ENCODE measurements around the gene DTNA. TPM values are rescaled to one million over a fixed set of nuclear protein-coding genes. Genes with fewer than 3 reads are reported as not detected.

The DTNA gene
- total and polyA plus RNA-seq, 8 donors = 11.1 to 113 (median 19.8) TPM

- WGBS, 5 donors = 83 to 92% (median 88%) methylated on average over 1 of the region's 1 CpG
- TF ChIP-seq POLR2A (IDR thresholded peaks at IDR 0.05) = no peak
- TF ChIP-seq EP300 (IDR thresholded peaks at IDR 0.05) = no peak
- TF ChIP-seq, protein P1, sequence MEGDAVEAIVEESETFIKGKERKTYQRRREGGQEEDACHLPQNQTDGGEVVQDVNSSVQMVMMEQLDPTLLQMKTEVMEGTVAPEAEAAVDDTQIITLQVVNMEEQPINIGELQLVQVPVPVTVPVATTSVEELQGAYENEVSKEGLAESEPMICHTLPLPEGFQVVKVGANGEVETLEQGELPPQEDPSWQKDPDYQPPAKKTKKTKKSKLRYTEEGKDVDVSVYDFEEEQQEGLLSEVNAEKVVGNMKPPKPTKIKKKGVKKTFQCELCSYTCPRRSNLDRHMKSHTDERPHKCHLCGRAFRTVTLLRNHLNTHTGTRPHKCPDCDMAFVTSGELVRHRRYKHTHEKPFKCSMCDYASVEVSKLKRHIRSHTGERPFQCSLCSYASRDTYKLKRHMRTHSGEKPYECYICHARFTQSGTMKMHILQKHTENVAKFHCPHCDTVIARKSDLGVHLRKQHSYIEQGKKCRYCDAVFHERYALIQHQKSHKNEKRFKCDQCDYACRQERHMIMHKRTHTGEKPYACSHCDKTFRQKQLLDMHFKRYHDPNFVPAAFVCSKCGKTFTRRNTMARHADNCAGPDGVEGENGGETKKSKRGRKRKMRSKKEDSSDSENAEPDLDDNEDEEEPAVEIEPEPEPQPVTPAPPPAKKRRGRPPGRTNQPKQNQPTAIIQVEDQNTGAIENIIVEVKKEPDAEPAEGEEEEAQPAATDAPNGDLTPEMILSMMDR (IDR thresholded peaks at IDR 0.05) = no peak
- no peak for TF ChIP-seq POLR2AphosphoS5 (IDR thresholded peaks at IDR 0.05)
- no peak overlapping the region for H3K4me3 ChIP-seq
- intact Hi-C loops (cut with DNase I; ENCODE audit: low total_unique reads) = no loop called here
- H3K36me3 ChIP-seq = no peaks in the 10 kb centered on the region
- no peaks in the 10 kb centered on the region for H3K27me3 ChIP-seq
- no peak for DNase-seq
- peaks cover 5 to 25% (median 12%) of the 10 kb centered on the region in 4 donors for H3K4me1 ChIP-seq
- H3K9me3 ChIP-seq = no peaks in the 10 kb centered on the region
- no peak overlapping the region for H3K27ac ChIP-seq
These were observed 61.9 kb downstream of the DTNA start for GRCh38 chr18:34771958-34772357.

GRCh38 chr18:34772887-34773286 lies 62.8 kb downstream of the DTNA start:
- no peaks in the 10 kb centered on the region for H3K36me3 ChIP-seq
- no peaks in the 10 kb centered on the region for H3K9me3 ChIP-seq
- intact Hi-C loops (cut with DNase I; ENCODE audit: low total_unique reads) = no loop called here
- H3K27me3 ChIP-seq = no peaks in the 10 kb centered on the region
- no peak for DNase-seq
- TF ChIP-seq, protein P1 (IDR thresholded peaks at IDR 0.05) = no peak
- peak in 1 of 3 donors; percentile 19 for TF ChIP-seq POLR2AphosphoS5 (IDR thresholded peaks at IDR 0.05)
- peaks cover 5 to 25% (median 12%) of the 10 kb centered on the region in 4 donors for H3K4me1 ChIP-seq
- no peak overlapping the region for H3K4me3 ChIP-seq
- peak overlapping the region in 1 of 5 donors; percentile 27 for H3K27ac ChIP-seq
- WGBS, 5 donors = 46 to 75% (median 69%) methylated on average over 2 of the region's 2 CpGs

GRCh38 chr18:34773378-34773777 lies 63.3 kb downstream of the DTNA start:
- no peak for DNase-seq
- Histone ChIP-seq H3K36me3 (no peaks in the 10 kb centered on the region), H3K9me3 (no peaks in the 10 kb centered on the region), H3K27me3 (no peaks in the 10 kb centered on the region), H3K4me3 (no peak overlapping the region), H3K4me1 (peaks cover 5 to 25% (median 12%) of the 10 kb centered on the region in 4 donors), H3K27ac (peak overlapping the region in 2 of 5 donors; percentile 12 to 27)
- no peak for TF ChIP-seq POLR2AphosphoS5 (IDR thresholded peaks at IDR 0.05)
- TF ChIP-seq, protein P1 (IDR thresholded peaks at IDR 0.05) = no peak
- TF ChIP-seq POLR2A (IDR thresholded peaks at IDR 0.05) = no peak
- TF ChIP-seq EP300 (IDR thresholded peaks at IDR 0.05) = no peak
- intact Hi-C loops (cut with DNase I; ENCODE audit: low total_unique reads) = no loop called here
- 24 to 40% (median 31%) methylated on average over 2 of the region's 2 CpGs for WGBS, 5 donors

GRCh38 chr18:34773961-34774766 lies 64.1 kb downstream of the DTNA start:
- no peaks in the 10 kb centered on the region for H3K36me3 ChIP-seq
- H3K27ac ChIP-seq = peak overlapping the region in 4 of 5 donors; percentile 7 to 27 (median 13)
- 18 to 24% (median 19%) methylated on average over 7 of the region's 7 CpGs for WGBS, 5 donors
- H3K4me3 ChIP-seq = no peak overlapping the region
- H3K9me3 ChIP-seq = no peaks in the 10 kb centered on the region
- intact Hi-C loops (cut with DNase I; ENCODE audit: low total_unique reads) = no loop called here
- H3K4me1 ChIP-seq = peaks cover 5 to 25% (median 12%) of the 10 kb centered on the region in 4 donors
- TF ChIP-seq POLR2A (IDR thresholded peaks at IDR 0.05) = no peak
- TF ChIP-seq EP300 (IDR thresholded peaks at IDR 0.05) = no peak
- TF ChIP-seq POLR2AphosphoS5 (IDR thresholded peaks at IDR 0.05) = peak in 2 of 3 donors; percentile 17 to 71
- TF ChIP-seq, protein P1 (IDR thresholded peaks at IDR 0.05) = no peak
- DNase-seq = peak; percentile 59 to 81
- no peaks in the 10 kb centered on the region for H3K27me3 ChIP-seq
